Pancreas (tissue), 10 donors: ENCODE data around the gene FAM25A. TPM values are rescaled to one million over a fixed set of nuclear protein-coding genes. Genes with fewer than 3 reads are reported as not detected.
"Not testable (repeated sequence)": the region's sequence is repeated elsewhere in the genome, so short reads cannot be mapped to it uniquely, and the experiment has no call there.

Source experiments
- ATAC-seq, 4 donors: fragments of 200-7000 bp; cut with Tn5 transposase; one replicate each; pipeline versions ENCODE4 v1.8.0 to v1.9.1; 2020; ENCODE audit warnings: mild to moderate bottlenecking in 4 of 4, moderate library complexity in 4 of 4
- DNase-seq, 6 donors: peaks; one replicate each; pipeline ENCODE4 v3.0.0-alpha.2; 2020
- FAIRE-seq: peaks from 2 replicates; lab custom pipeline; 2012; peaks lifted over from hg19 to GRCh38; lab: Jason Lieb, UNC
- H3K27ac ChIP-seq, 4 donors: fragments of 200-600 bp; sonication (generic); 1 replicate in 3 of 4; 2 replicates in 1 of 4; pipeline versions ENCODE4 v1.5.0 to v1.8.0; 2020
- H3K27me3 ChIP-seq, 4 donors: fragments of 200-600 bp; one replicate each; pipeline ENCODE4 v1.8.0; 2021
- H3K36me3 ChIP-seq, 3 donors: fragments of 200-600 bp; sonication (generic) in 1 of 3; one replicate each; pipeline versions ENCODE4 v1.5.0 to v1.8.0; 2020 to 2021
- H3K4me1 ChIP-seq, 3 donors: fragments of 200-600 bp; one replicate each; pipeline ENCODE4 v1.8.0; 2021
- H3K4me3 ChIP-seq, 4 donors: fragments of 200-600 bp; sonication (generic) in 2 of 4; one replicate each; pipeline versions ENCODE4 v1.5.0 to v1.8.0; 2020 to 2021
- H3K9me3 ChIP-seq, 4 donors: fragments of 200-600 bp; one replicate each; pipeline ENCODE4 v1.8.0; 2021
- CTCF ChIP-seq, 4 donors: fragments of 200-600 bp; sonication (generic) in 3 of 4; IDR thresholded peaks; one replicate each; pipeline versions ENCODE4 v1.5.0 to v1.8.0; 2021; ENCODE audit warnings: antibody characterized with exemption in 4 of 4
- WGBS, 2 donors: extraction: QIAGEN DNeasy Blood & Tissue Kit; methylation state at CpG; one replicate each; pipeline ENCODE4 v1.1.7; 2013; 5-methylcytosine and 5-hydroxymethylcytosine counted together
- intact Hi-C, 3 donors: fragments of 100-400 bp; cut with DNase I; formaldehyde crosslinking; loops; one replicate each; pipeline versions ENCODE4 v1.11.1 to v1.14.2; 2022
- polyA plus RNA-seq, 2 donors: library from polyadenylated mRNA; stranded (reverse); fragments of 200-250 nt; gene quantifications; one replicate each; pipeline ENCODE4 v1.2.3, GENCODE V29; 2013
- total RNA-seq, 6 donors: library from RNA; stranded (reverse); fragmentation: NEBNext Ultra II Directional in 4 of 6; extraction: Animal tissue kit (Norgen Biotek cat#: 25700) in 4 of 6; gene quantifications; one replicate each; pipeline versions ENCODE4 v1.2.1 to v1.2.4, GENCODE V29; 2021 to 2023
- donor health status: healthy with polysubstance abuse.
- donor health status: DM: no; HTN: no; CAD: no; lungs with moderate emphysema.
- donor health status: DM: no; HTN: no; CAD: no.
- donor health status: control.
- donor health status: control.
- donor health status: Bipolar disorder and iron deficiency.
- donor health status: DM: yes; HTN: yes; CAD: no.
- donor health status: DM: no; HTN: no; CAD: no.
- donor health status: DM: no; HTN: no; CAD: no.
- donor health status: DM: yes; HTN: yes; CAD: no.

Gene FAM25A
- total and polyA plus RNA-seq, 8 donors = 1.0 TPM; not detected in 7

GRCh38 chr10:87030912-87031635, 11.0 kb downstream of the FAM25A start:
- 95 to 97% methylated on average over 28 of the region's 28 CpGs for WGBS, 2 donors
- DNase-seq = peak in 1 of 6 donors; percentile 55
- Histone ChIP-seq H3K9me3 (no peaks in the 10 kb centered on the region), H3K4me1 (no peaks in the 10 kb centered on the region), H3K27me3 (no peaks in the 10 kb centered on the region), H3K36me3 (no peaks in the 10 kb centered on the region), H3K4me3 (no peak overlapping the region), H3K27ac (no peak overlapping the region)
- no peak for ATAC-seq
- intact Hi-C loops = no loop called here
- no peak for FAIRE-seq
- TF ChIP-seq CTCF (IDR thresholded peaks at IDR 0.05) = no peak

GRCh38 chr10:87036623-87037022, 16.5 kb downstream of the FAM25A start:
- DNase-seq = no peak
- TF ChIP-seq CTCF (IDR thresholded peaks at IDR 0.05) = no peak
- no peak for FAIRE-seq
- no peak for ATAC-seq
- no peaks in the 10 kb centered on the region for H3K9me3 ChIP-seq
- intact Hi-C loops = no loop called here
- WGBS, 2 donors = 97 to 100% methylated on average over 1 of the region's 1 CpG
- H3K36me3 ChIP-seq = no peaks in the 10 kb centered on the region
- H3K4me1 ChIP-seq = no peaks in the 10 kb centered on the region
- H3K4me3 ChIP-seq = no peak overlapping the region
- H3K27me3 ChIP-seq = no peaks in the 10 kb centered on the region
- no peak overlapping the region for H3K27ac ChIP-seq

GRCh38 chr10:87038286-87038717, 18.2 kb downstream of the FAM25A start:
- Histone ChIP-seq H3K27me3 (no peaks in the 10 kb centered on the region), H3K36me3 (no peaks in the 10 kb centered on the region), H3K4me1 (no peaks in the 10 kb centered on the region), H3K9me3 (no peaks in the 10 kb centered on the region), H3K4me3 (no peak overlapping the region), H3K27ac (no peak overlapping the region)
- FAIRE-seq (no peak), DNase-seq (peak in 1 of 6 donors; percentile 58), ATAC-seq (no peak)
- intact Hi-C loops = no loop called here
- TF ChIP-seq CTCF (IDR thresholded peaks at IDR 0.05) = no peak
- WGBS, 2 donors = 95 to 100% methylated on average over 3 of the region's 3 CpGs

- no peaks in the 10 kb centered on the region for H3K27me3 ChIP-seq
- H3K27ac ChIP-seq = no peak overlapping the region
- intact Hi-C loops = no loop called here
- no peak for TF ChIP-seq CTCF (IDR thresholded peaks at IDR 0.05)
- FAIRE-seq (no peak), DNase-seq (no peak), ATAC-seq (no peak)
- H3K36me3 ChIP-seq = no peaks in the 10 kb centered on the region
- no peaks in the 10 kb centered on the region for H3K4me1 ChIP-seq
- no peaks in the 10 kb centered on the region for H3K9me3 ChIP-seq
- 92 to 97% methylated on average over 2 of the region's 2 CpGs for WGBS, 2 donors
- no peak overlapping the region for H3K4me3 ChIP-seq
Measured at GRCh38 chr10:87038786-87039185, 18.7 kb downstream of the FAM25A start.

GRCh38 chr10:87043579-87043978, 23.5 kb downstream of the FAM25A start:
- H3K9me3 ChIP-seq, FAIRE-seq, intact Hi-C loops, H3K27me3 ChIP-seq, H3K4me3 ChIP-seq, ATAC-seq, H3K4me1 ChIP-seq, H3K27ac ChIP-seq, DNase-seq: not testable (repeated sequence)
- 94 to 97% methylated on average over 7 of the region's 7 CpGs for WGBS, 2 donors
- peaks cover 0 to 15% (median 0%) of the 10 kb centered on the region in 3 donors for H3K36me3 ChIP-seq
